Loucy (cell line): ENCODE data around the gene PTPRK.

Source experiments
- EZH2phosphoT487 ChIP-seq: fragments of 200-600 bp; IDR thresholded peaks from 2 replicates; pipeline ENCODE4 v1.6.1; 2018; ENCODE audit warnings: antibody characterized with exemption, mild to moderate bottlenecking, moderate library complexity, borderline replicate concordance
- TF ChIP-seq, protein P1 (sequence below): fragments of 200-600 bp; sonication (generic); conservative IDR thresholded peaks from 2 replicates; pipeline ENCODE4 v1.5.1; 2014; ENCODE audit warnings: mild to moderate bottlenecking, antibody characterized with exemption, low read length

DNA sequence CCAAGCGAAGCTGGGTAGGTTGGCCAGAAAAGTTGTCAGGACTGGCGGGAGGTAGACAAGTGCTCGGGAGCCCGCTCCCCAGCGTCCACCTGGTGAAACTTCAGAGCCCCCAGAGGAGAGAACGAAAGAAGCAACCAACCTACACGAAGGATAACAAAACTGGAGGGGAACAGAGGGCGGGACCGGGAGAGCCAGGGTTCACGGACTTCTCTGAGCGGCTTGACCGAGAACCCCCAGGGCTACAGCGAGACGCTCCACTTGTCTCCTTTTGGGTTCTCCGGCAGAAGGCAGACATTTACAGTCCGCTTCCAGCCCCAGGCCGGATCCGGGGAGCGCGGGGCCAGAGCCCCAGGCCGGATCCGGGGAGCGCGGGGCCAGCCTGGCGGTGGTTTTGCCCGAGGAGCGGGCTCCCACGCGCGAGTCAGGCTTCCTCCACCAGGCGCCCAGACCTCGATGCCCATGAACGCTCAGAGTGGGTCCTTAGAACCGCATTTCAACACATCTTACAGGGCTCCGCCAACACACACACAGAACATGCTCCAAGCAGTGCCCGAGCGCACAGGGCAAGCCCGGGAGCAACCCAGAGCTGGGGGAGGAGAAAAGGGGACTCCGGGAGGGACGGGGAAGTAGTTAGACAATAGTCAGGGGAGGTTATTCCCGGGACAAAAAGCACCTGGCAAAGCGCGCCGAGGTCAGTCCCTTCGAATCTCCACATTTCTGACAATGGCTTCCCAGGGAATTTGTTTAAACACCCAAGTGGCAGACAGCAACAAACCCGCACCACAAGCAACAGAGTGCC is 1.1 kb downstream of the PTPRK start:
- TF ChIP-seq, protein P1, sequence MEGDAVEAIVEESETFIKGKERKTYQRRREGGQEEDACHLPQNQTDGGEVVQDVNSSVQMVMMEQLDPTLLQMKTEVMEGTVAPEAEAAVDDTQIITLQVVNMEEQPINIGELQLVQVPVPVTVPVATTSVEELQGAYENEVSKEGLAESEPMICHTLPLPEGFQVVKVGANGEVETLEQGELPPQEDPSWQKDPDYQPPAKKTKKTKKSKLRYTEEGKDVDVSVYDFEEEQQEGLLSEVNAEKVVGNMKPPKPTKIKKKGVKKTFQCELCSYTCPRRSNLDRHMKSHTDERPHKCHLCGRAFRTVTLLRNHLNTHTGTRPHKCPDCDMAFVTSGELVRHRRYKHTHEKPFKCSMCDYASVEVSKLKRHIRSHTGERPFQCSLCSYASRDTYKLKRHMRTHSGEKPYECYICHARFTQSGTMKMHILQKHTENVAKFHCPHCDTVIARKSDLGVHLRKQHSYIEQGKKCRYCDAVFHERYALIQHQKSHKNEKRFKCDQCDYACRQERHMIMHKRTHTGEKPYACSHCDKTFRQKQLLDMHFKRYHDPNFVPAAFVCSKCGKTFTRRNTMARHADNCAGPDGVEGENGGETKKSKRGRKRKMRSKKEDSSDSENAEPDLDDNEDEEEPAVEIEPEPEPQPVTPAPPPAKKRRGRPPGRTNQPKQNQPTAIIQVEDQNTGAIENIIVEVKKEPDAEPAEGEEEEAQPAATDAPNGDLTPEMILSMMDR, result no peak
- TF ChIP-seq EZH2phosphoT487, result no peak
